ENCODE results near the gene XPNPEP2.

Gene XPNPEP2

GRCh38 chrX:129719931-129720530, 18.7 kb upstream of the XPNPEP2 start:
- no peaks in the 10 kb centered on the region for H3K36me3 ChIP-seq (ENCODE audit: control insufficient read depth, insufficient read depth, low read length)
- H3K9me3 ChIP-seq (ENCODE audit: control insufficient read depth, low read length) = no peaks in the 10 kb centered on the region
- no peak overlapping the region for H3K4me3 ChIP-seq (ENCODE audit: extremely low read depth, insufficient read depth, low read length, poor library complexity, severe bottlenecking)
- H3K27ac ChIP-seq (ENCODE audit: low read depth, low read length, severe bottlenecking) = no peak overlapping the region
- 33 to 54% methylated on average over 1 to 5 of the region's 11 CpGs for WGBS, 2 experiments (ENCODE audit: insufficient coverage in 2 of 2)
- H3K4me1 ChIP-seq (ENCODE audit: control insufficient read depth, insufficient read depth, low read length, poor library complexity, severe bottlenecking) = peaks cover 16% of the 10 kb centered on the region

DNA sequence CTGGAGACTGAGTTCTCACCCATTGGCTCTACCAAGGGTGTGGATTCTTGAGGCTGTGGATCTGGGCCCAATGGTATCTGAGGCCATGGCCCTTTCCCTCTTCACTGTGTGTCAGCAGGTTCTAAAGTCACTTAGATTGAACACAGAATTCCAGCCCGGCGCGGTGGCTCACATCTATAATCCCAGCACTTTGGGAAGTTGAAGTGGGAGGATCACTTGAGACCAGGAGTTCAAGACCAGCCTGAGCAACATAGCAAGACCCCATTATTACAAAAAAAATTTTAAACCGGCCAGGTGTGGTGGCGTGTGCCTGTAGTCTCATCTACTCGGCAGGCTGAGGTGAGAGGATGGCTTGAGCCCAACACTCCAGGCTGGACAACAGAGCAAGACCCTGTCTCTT, 18.0 kb upstream of the XPNPEP2 start:
- Histone ChIP-seq H3K4me1 (ENCODE audit: control insufficient read depth, insufficient read depth, low read length, poor library complexity, severe bottlenecking) (peaks cover 16% of the 10 kb centered on the region), H3K4me3 (ENCODE audit: extremely low read depth, insufficient read depth, low read length, poor library complexity, severe bottlenecking) (no peak overlapping the region), H3K36me3 (ENCODE audit: control insufficient read depth, insufficient read depth, low read length) (no peaks in the 10 kb centered on the region), H3K9me3 (ENCODE audit: control insufficient read depth, low read length) (no peaks in the 10 kb centered on the region), H3K27ac (ENCODE audit: low read depth, low read length, severe bottlenecking) (no peak overlapping the region)
- WGBS, 2 experiments (ENCODE audit: insufficient coverage in 2 of 2) = no CpG with 5 or more reads among the region's 6 CpGs

GRCh38 chrX:129721414-129721813, 17.4 kb upstream of the XPNPEP2 start:
- WGBS, 2 experiments (ENCODE audit: insufficient coverage in 2 of 2) = no CpG with 5 or more reads among the region's 2 CpGs
- H3K4me3 ChIP-seq (ENCODE audit: extremely low read depth, insufficient read depth, low read length, poor library complexity, severe bottlenecking) = no peak overlapping the region
- no peaks in the 10 kb centered on the region for H3K9me3 ChIP-seq (ENCODE audit: control insufficient read depth, low read length)
- no peak overlapping the region for H3K27ac ChIP-seq (ENCODE audit: low read depth, low read length, severe bottlenecking)
- H3K4me1 ChIP-seq (ENCODE audit: control insufficient read depth, insufficient read depth, low read length, poor library complexity, severe bottlenecking) = peaks cover 16% of the 10 kb centered on the region
- H3K36me3 ChIP-seq (ENCODE audit: control insufficient read depth, insufficient read depth, low read length) = no peaks in the 10 kb centered on the region

- peaks cover 16% of the 10 kb centered on the region for H3K4me1 ChIP-seq (ENCODE audit: control insufficient read depth, insufficient read depth, low read length, poor library complexity, severe bottlenecking)
- no peak overlapping the region for H3K4me3 ChIP-seq (ENCODE audit: extremely low read depth, insufficient read depth, low read length, poor library complexity, severe bottlenecking)
- H3K9me3 ChIP-seq (ENCODE audit: control insufficient read depth, low read length) = no peaks in the 10 kb centered on the region
- no peaks in the 10 kb centered on the region for H3K36me3 ChIP-seq (ENCODE audit: control insufficient read depth, insufficient read depth, low read length)
- H3K27ac ChIP-seq (ENCODE audit: low read depth, low read length, severe bottlenecking) = no peak overlapping the region
- WGBS, 2 experiments (ENCODE audit: insufficient coverage in 2 of 2) = 67% methylated on average over 1 of the region's 4 CpGs; no CpG with 5 or more reads in 1 of the 2 experiments
These were observed 16.9 kb upstream of the XPNPEP2 start for GRCh38 chrX:129721870-129722269.

DNA sequence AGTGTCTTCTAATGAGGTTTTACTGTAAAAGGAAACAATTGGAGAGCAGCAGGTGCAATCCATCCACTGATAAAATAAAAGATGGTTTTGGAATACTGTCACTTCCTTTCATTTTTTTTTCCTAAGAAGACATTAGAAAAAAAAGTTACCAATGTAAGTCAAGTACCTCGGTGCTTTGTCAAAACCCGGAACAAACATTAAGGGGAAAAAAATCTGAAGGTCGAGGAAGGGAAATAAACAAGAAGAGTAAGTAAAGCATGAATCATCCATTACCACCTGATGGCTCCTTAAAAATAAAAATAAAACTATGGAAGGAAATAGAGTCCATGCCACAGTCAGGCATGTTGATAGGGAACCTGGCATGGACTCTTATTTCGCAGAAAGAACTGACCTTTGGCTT, 15.3 kb upstream of the XPNPEP2 start:
- WGBS, 2 experiments (ENCODE audit: insufficient coverage in 2 of 2) = 100% methylated on average over 1 of the region's 4 CpGs; no CpG with 5 or more reads in 1 of the 2 experiments
- Histone ChIP-seq H3K4me1 (ENCODE audit: control insufficient read depth, insufficient read depth, low read length, poor library complexity, severe bottlenecking) (peaks cover 11% of the 10 kb centered on the region), H3K9me3 (ENCODE audit: control insufficient read depth, low read length) (no peaks in the 10 kb centered on the region), H3K36me3 (ENCODE audit: control insufficient read depth, insufficient read depth, low read length) (no peaks in the 10 kb centered on the region), H3K4me3 (ENCODE audit: extremely low read depth, insufficient read depth, low read length, poor library complexity, severe bottlenecking) (no peak overlapping the region), H3K27ac (ENCODE audit: low read depth, low read length, severe bottlenecking) (no peak overlapping the region)

DNA sequence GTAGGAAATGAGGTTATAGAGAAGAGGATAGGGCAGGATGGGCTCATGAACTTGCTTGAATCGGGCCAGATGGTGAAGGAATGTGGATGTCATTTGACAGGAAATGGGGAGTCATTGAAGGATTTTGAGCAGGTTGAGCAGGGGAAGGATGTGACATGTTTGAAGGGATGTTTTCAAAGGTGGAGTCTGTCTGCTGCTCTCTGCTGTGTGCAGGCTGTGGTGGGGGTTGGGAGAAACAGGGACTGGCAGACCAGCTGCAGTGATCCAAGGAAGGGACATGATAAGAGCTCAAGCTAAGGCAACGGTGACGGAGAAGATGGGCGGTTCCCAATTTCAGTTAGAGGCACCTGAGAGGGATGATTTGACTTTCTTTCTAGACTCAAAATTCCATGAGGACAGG, 14.0 kb upstream of the XPNPEP2 start:
- Histone ChIP-seq H3K36me3 (ENCODE audit: control insufficient read depth, insufficient read depth, low read length) (no peaks in the 10 kb centered on the region), H3K27ac (ENCODE audit: low read depth, low read length, severe bottlenecking) (no peak overlapping the region), H3K4me1 (ENCODE audit: control insufficient read depth, insufficient read depth, low read length, poor library complexity, severe bottlenecking) (peaks cover 7% of the 10 kb centered on the region), H3K9me3 (ENCODE audit: control insufficient read depth, low read length) (no peaks in the 10 kb centered on the region), H3K4me3 (ENCODE audit: extremely low read depth, insufficient read depth, low read length, poor library complexity, severe bottlenecking) (no peak overlapping the region)
- 82 to 83% methylated on average over 1 to 4 of the region's 4 CpGs for WGBS, 2 experiments (ENCODE audit: insufficient coverage in 2 of 2)

DNA sequence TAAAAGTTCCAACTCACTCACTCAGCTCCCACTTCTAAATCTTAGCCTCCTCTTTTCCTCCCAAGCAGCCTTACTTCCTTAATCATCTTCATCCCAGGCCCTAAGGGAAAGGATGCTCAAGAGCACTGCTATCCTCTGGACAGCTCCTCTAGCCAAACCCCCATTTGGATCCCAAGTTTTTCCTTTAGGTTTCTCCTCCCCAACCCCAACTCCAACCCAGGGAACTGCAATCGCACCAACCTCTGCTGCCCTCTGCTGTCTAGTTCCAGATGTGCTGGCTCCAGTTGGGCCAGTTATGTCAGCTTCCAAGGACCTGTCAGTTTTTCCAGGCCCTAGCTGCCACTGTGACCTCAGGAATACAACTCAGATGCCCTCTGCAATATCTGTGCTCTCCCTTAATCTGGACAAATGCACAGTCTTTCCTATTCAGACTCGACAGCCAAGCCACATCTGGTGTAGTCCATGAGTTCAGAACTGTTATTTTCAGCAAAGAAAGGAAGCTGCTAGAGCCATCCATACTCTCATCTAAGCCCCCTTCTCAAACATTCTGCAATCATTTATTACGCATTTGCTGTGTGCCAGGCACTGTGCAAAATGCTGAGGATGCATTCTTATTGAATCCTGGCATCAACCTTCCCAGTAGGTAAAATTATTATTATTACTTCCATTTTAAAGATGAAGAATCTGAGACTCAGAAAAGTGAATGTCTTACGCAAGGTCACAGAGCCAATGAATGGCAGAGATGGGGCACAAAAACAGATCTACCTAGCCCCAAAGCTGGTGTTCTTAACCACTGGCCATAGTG, 12.3 kb upstream of the XPNPEP2 start:
- Histone ChIP-seq H3K4me3 (ENCODE audit: extremely low read depth, insufficient read depth, low read length, poor library complexity, severe bottlenecking) (no peak overlapping the region), H3K36me3 (ENCODE audit: control insufficient read depth, insufficient read depth, low read length) (no peaks in the 10 kb centered on the region), H3K27ac (ENCODE audit: low read depth, low read length, severe bottlenecking) (no peak overlapping the region), H3K9me3 (ENCODE audit: control insufficient read depth, low read length) (no peaks in the 10 kb centered on the region), H3K4me1 (ENCODE audit: control insufficient read depth, insufficient read depth, low read length, poor library complexity, severe bottlenecking) (peaks cover 4% of the 10 kb centered on the region)
- 0% methylated on average over 1 of the region's 4 CpGs for WGBS, 2 experiments (ENCODE audit: insufficient coverage in 2 of 2)

GRCh38 chrX:129728061-129728460, 10.7 kb upstream of the XPNPEP2 start:
- Histone ChIP-seq H3K36me3 (ENCODE audit: control insufficient read depth, insufficient read depth, low read length) (no peaks in the 10 kb centered on the region), H3K9me3 (ENCODE audit: control insufficient read depth, low read length) (no peaks in the 10 kb centered on the region), H3K4me1 (ENCODE audit: control insufficient read depth, insufficient read depth, low read length, poor library complexity, severe bottlenecking) (peaks cover 4% of the 10 kb centered on the region), H3K27ac (ENCODE audit: low read depth, low read length, severe bottlenecking) (no peak overlapping the region), H3K4me3 (ENCODE audit: extremely low read depth, insufficient read depth, low read length, poor library complexity, severe bottlenecking) (no peak overlapping the region)
- WGBS, 2 experiments (ENCODE audit: insufficient coverage in 2 of 2) = 100% methylated on average over 1 of the region's 4 CpGs; no CpG with 5 or more reads in 1 of the 2 experiments

DNA sequence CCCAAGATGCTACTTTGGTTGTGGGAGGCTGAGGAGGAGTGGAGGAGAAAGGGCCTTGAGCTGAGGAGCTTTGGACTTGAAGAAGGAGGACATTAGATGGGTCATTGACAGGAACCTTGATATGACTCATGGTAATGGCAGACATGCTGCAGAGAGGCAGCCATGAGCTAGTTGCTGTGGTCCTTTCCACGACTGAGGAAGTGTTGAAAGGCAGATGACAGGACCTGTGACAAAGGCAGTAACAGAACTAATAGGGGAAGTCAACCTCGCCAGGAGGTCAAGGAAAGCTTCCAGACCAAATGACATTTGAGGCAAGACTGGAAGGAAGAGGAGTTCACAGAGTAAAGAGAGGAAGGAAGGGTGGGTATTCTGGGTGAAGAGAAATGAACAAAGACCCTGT, 7.6 kb upstream of the XPNPEP2 start:
- WGBS, 2 experiments (ENCODE audit: insufficient coverage in 2 of 2) = 86 to 100% methylated on average over 1 to 2 of the region's 2 CpGs

DNA sequence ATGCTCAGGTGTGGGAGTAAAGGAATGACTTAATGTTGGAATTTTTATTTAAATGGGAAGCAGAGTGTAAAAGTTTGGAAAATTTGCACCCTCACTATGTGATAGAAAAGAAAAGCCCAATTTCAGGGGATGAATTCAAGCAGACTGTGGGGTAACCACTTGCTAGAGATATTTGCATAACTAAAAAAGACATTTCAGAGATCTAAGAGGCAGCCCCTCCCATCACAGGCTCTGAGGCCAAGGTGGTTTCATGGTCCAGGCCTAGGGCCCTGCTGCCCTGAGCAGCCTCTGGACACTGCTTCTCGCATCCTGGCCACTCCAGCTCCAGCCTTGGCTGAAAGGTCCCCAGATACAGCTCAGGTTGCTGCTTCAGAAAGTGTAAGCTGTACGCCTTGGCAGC, 5.9 kb upstream of the XPNPEP2 start:
- Histone ChIP-seq H3K9me3 (ENCODE audit: control insufficient read depth, low read length) (no peaks in the 10 kb centered on the region), H3K27ac (ENCODE audit: low read depth, low read length, severe bottlenecking) (no peak overlapping the region), H3K4me3 (ENCODE audit: extremely low read depth, insufficient read depth, low read length, poor library complexity, severe bottlenecking) (no peak overlapping the region), H3K4me1 (ENCODE audit: control insufficient read depth, insufficient read depth, low read length, poor library complexity, severe bottlenecking) (peaks cover 1% of the 10 kb centered on the region), H3K36me3 (ENCODE audit: control insufficient read depth, insufficient read depth, low read length) (no peaks in the 10 kb centered on the region)
- no CpG with 5 or more reads among the region's 2 CpGs for WGBS, 2 experiments (ENCODE audit: insufficient coverage in 2 of 2)

More for the DNA sequence above, 7.6 kb upstream of the XPNPEP2 start:
- Histone ChIP-seq H3K4me3 (ENCODE audit: extremely low read depth, insufficient read depth, low read length, poor library complexity, severe bottlenecking) (no peak overlapping the region), H3K36me3 (ENCODE audit: control insufficient read depth, insufficient read depth, low read length) (no peaks in the 10 kb centered on the region), H3K27ac (ENCODE audit: low read depth, low read length, severe bottlenecking) (no peak overlapping the region), H3K4me1 (ENCODE audit: control insufficient read depth, insufficient read depth, low read length, poor library complexity, severe bottlenecking) (no peaks in the 10 kb centered on the region), H3K9me3 (ENCODE audit: control insufficient read depth, low read length) (no peaks in the 10 kb centered on the region)

GRCh38 chrX:129733335-129733734, 5.4 kb upstream of the XPNPEP2 start:
- 90 to 100% methylated on average over 3 of the region's 4 CpGs for WGBS, 2 experiments (ENCODE audit: insufficient coverage in 2 of 2)
- no peak overlapping the region for H3K27ac ChIP-seq (ENCODE audit: low read depth, low read length, severe bottlenecking)
- H3K36me3 ChIP-seq (ENCODE audit: control insufficient read depth, insufficient read depth, low read length) = no peaks in the 10 kb centered on the region
- H3K4me3 ChIP-seq (ENCODE audit: extremely low read depth, insufficient read depth, low read length, poor library complexity, severe bottlenecking) = no peak overlapping the region
- H3K4me1 ChIP-seq (ENCODE audit: control insufficient read depth, insufficient read depth, low read length, poor library complexity, severe bottlenecking) = peaks cover 6% of the 10 kb centered on the region
- no peaks in the 10 kb centered on the region for H3K9me3 ChIP-seq (ENCODE audit: control insufficient read depth, low read length)
